ENCODE data around the gene DDA1.

Gene DDA1

DNA sequence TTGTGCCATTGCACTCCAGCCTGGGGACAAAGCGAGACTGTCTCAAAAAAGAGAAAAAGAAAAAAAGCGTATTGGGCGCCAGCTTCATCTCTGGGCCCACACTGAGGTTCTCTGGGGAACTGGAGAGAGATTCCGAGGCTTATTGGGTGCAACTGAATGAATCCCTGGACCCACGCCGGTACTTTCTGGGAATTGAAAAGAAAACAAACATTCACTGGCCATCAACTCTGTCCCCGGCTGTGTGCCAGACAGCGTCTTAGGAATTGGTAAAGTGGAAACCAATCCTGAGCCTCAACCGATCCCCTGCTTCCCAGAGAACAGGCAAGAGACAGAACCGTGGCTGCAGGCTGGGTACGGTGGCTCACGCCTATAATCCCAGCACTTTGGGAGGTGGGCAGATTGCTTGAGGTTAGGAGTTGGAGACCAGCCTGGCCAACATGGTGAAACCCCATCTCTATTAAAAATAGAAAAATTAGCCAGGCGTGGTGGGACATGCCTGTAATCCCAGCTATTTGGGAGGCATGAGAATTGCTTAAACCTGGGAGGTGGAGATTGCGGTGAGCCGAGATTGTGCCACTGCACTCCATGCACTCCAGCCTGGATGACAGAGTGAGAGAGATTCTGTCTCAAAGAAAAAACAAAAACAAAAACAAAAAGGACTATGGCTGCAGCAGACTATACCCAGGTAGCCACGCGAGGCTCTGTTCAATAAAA is 16.7 kb downstream of the DDA1 start:
- H3K36me3 Mint-ChIP-seq (ENCODE audit: low read depth) = peaks cover 89% of the 10 kb centered on the region
- H3K9me3 Mint-ChIP-seq = no peaks in the 10 kb centered on the region
- H3K27me3 Mint-ChIP-seq = peaks cover 38% of the 10 kb centered on the region
- peaks cover 47% of the 10 kb centered on the region for H3K4me1 Mint-ChIP-seq (ENCODE audit: low read depth)
- intact Hi-C loops (cut with micrococcal nuclease) = no loop called here
- H3K4me3 Mint-ChIP-seq = no peak overlapping the region
- no peak overlapping the region for H3K27ac Mint-ChIP-seq

GRCh38 chr19:17326595-17326966 is 17.2 kb downstream of the DDA1 start:
- Mint-ChIP-seq H3K4me1 (ENCODE audit: low read depth) (peaks cover 47% of the 10 kb centered on the region), H3K27me3 (peaks cover 43% of the 10 kb centered on the region), H3K27ac (no peak overlapping the region), H3K36me3 (ENCODE audit: low read depth) (peaks cover 88% of the 10 kb centered on the region), H3K4me3 (no peak overlapping the region), H3K9me3 (no peaks in the 10 kb centered on the region)
- intact Hi-C loops (cut with micrococcal nuclease) = no loop called here

GRCh38 chr19:17327068-17327653 is 17.8 kb downstream of the DDA1 start:
- H3K4me1 Mint-ChIP-seq (ENCODE audit: low read depth) = peaks cover 46% of the 10 kb centered on the region
- intact Hi-C loops (cut with micrococcal nuclease) = no loop called here
- no peaks in the 10 kb centered on the region for H3K9me3 Mint-ChIP-seq
- H3K27ac Mint-ChIP-seq = no peak overlapping the region
- peaks cover 41% of the 10 kb centered on the region for H3K27me3 Mint-ChIP-seq
- H3K4me3 Mint-ChIP-seq = no peak overlapping the region
- peaks cover 83% of the 10 kb centered on the region for H3K36me3 Mint-ChIP-seq (ENCODE audit: low read depth)

DNA sequence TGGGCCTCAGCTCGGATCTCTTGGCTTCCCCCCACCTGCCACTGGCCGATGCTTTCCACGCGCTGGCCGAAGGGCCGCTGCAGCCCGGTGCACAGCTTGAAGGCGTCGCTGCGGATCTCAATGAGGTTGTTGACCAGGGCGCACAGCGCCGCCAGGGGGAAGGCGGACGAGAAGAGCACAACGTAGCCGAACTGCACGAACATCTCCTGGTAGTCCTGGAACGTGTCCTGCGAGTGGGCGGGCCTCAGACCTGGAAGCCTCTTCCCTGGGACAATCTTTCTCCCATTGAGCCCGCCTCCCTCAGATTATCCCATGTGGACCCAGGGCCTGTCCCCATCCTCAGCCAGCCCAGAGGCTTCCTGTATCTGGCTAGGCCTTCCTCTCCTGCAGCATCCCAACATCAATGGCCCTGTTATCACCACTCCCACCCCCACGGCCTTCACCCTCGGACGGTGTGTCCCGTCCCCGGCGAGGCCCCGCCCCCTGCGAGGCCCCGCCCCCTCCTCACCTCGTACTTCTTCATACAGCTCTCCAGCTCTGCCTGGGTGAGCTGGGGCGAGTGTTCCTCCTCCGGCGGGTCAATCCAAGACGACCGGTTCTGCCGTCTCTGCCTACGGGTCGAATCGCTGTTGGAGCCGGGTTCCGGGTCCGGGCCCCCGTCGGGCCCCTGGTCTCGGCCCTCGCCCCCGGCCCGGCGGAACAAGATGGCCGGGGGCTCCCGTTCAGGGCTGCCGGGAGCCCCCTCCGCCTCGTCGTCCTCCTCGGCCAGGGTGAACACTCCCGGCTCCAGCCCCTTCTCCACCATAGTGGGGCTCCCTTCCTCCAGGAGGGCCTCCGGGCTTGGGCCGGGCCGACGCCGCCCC is 18.5 kb downstream of the DDA1 start:
- intact Hi-C loops (cut with micrococcal nuclease) = no loop called here
- no peak overlapping the region for H3K27ac Mint-ChIP-seq
- H3K27me3 Mint-ChIP-seq = peaks cover 39% of the 10 kb centered on the region
- peaks cover 83% of the 10 kb centered on the region for H3K36me3 Mint-ChIP-seq (ENCODE audit: low read depth)
- H3K4me3 Mint-ChIP-seq = peak overlapping the region; percentile 63
- peaks cover 42% of the 10 kb centered on the region for H3K4me1 Mint-ChIP-seq (ENCODE audit: low read depth)
- H3K9me3 Mint-ChIP-seq = no peaks in the 10 kb centered on the region

GRCh38 chr19:17328517-17329365 is 19.4 kb downstream of the DDA1 start:
- H3K9me3 Mint-ChIP-seq = no peaks in the 10 kb centered on the region
- intact Hi-C loops (cut with micrococcal nuclease) = no loop called here
- peaks cover 36% of the 10 kb centered on the region for H3K27me3 Mint-ChIP-seq
- no peak overlapping the region for H3K27ac Mint-ChIP-seq
- peaks cover 88% of the 10 kb centered on the region for H3K36me3 Mint-ChIP-seq (ENCODE audit: low read depth)
- peaks cover 45% of the 10 kb centered on the region for H3K4me1 Mint-ChIP-seq (ENCODE audit: low read depth)
- peak overlapping the region; percentile 63 for H3K4me3 Mint-ChIP-seq

- Mint-ChIP-seq H3K36me3 (ENCODE audit: low read depth) (peaks cover 88% of the 10 kb centered on the region), H3K4me1 (ENCODE audit: low read depth) (peaks cover 52% of the 10 kb centered on the region), H3K27me3 (peaks cover 35% of the 10 kb centered on the region), H3K4me3 (peak overlapping the region; percentile 51), H3K27ac (no peak overlapping the region), H3K9me3 (no peaks in the 10 kb centered on the region)
- intact Hi-C loops (cut with micrococcal nuclease) = no loop called here
Observed at GRCh38 chr19:17329366-17330261, 20.3 kb downstream of the DDA1 start.

DNA sequence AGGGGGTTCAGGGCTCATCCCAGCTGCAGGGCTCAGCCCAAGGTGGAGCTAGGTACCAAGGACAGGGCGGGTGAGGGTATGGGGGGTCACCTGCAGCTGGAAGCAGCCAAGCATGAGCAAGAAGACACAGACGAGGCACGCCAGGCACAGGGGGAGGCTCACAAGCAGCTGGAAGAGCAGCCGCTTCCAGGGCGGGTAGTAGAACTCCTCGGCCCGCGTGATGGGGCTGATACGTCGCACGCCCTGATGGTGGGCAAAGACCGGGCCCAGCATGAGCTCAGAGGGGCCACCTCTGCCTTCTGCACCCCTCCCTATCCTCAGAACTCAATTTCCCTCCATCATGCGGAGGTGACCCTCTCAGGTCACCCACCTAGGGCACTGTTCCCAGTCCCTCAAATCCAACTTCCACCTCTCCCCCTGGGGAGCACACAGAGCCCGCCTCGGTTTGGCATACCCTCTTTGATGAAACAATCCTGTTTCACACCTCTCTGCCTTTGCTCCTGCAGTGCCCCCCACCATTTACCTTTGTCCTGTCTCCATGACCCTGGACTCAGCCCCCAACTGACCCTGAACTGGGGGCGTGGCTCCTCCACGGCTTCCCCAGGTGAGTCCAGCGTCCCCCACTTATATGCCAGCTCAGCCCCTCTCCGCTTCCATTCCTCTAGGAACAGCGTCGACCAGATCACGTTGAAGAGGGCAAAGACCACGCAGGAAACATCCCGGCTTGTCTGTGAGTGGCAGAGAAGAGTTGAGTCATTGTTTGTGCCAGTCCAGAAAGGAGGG is 21.1 kb downstream of the DDA1 start:
- peaks cover 58% of the 10 kb centered on the region for H3K4me1 Mint-ChIP-seq (ENCODE audit: low read depth)

DNA sequence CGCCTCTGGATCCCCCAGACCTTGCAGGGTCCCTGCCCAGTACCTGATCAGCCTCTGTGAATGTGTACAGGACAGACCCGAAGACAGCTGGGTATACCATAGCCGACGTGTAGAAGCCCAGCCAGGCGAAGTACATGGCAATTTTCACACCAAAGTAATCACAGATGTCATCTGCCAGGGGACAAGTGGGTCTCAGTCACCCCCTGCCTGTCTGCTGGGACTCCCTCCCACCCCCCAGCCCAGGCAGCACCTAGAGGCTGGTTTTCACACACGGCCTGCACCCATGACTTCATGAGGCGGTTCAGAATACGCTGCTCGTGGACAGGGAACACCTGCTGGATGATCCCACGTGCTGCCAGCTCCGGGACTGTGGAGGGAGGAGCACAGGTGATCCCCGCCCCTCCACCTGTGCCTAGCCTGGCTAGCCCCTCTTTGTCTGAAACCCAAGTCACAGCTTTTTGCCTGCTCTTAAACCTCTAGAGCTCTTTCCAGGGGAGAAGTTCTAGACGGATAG is 21.7 kb downstream of the DDA1 start:
- no peaks in the 10 kb centered on the region for H3K9me3 Mint-ChIP-seq
- intact Hi-C loops (cut with micrococcal nuclease) = no loop called here
- no peak overlapping the region for H3K4me3 Mint-ChIP-seq
- H3K36me3 Mint-ChIP-seq (ENCODE audit: low read depth) = peaks cover 73% of the 10 kb centered on the region
- H3K27ac Mint-ChIP-seq = peak overlapping the region; percentile 25
- H3K27me3 Mint-ChIP-seq = peaks cover 35% of the 10 kb centered on the region
- H3K4me1 Mint-ChIP-seq (ENCODE audit: low read depth) = peaks cover 61% of the 10 kb centered on the region

More for the DNA sequence above, 21.1 kb downstream of the DDA1 start:
- Mint-ChIP-seq H3K27me3 (peaks cover 35% of the 10 kb centered on the region), H3K4me3 (no peak overlapping the region), H3K27ac (peak overlapping the region; percentile 25), H3K9me3 (no peaks in the 10 kb centered on the region), H3K36me3 (ENCODE audit: low read depth) (peaks cover 80% of the 10 kb centered on the region)
- intact Hi-C loops (cut with micrococcal nuclease) = no loop called here

- intact Hi-C loops (cut with micrococcal nuclease) = no loop called here
- no peak overlapping the region for H3K4me3 Mint-ChIP-seq
- peaks cover 35% of the 10 kb centered on the region for H3K27me3 Mint-ChIP-seq
Observed at GRCh38 chr19:17332360-17332676, 23.0 kb downstream of the DDA1 start.

GRCh38 chr19:17332677-17333581 is 23.6 kb downstream of the DDA1 start:
- intact Hi-C loops (cut with micrococcal nuclease) = no loop called here
- peak overlapping the region; percentile 59 for H3K4me3 Mint-ChIP-seq
- peaks cover 70% of the 10 kb centered on the region for H3K36me3 Mint-ChIP-seq (ENCODE audit: low read depth)

More at GRCh38 chr19:17332360-17332676, 23.0 kb downstream of the DDA1 start:
- no peaks in the 10 kb centered on the region for H3K9me3 Mint-ChIP-seq
- peaks cover 72% of the 10 kb centered on the region for H3K4me1 Mint-ChIP-seq (ENCODE audit: low read depth)
- H3K27ac Mint-ChIP-seq = no peak overlapping the region
- peaks cover 72% of the 10 kb centered on the region for H3K36me3 Mint-ChIP-seq (ENCODE audit: low read depth)

GRCh38 chr19:17333611-17334413 is 24.4 kb downstream of the DDA1 start:
- H3K9me3 Mint-ChIP-seq = no peaks in the 10 kb centered on the region
- peaks cover 72% of the 10 kb centered on the region for H3K36me3 Mint-ChIP-seq (ENCODE audit: low read depth)
- peak overlapping the region; percentile 86 for H3K27ac Mint-ChIP-seq
- peaks cover 76% of the 10 kb centered on the region for H3K4me1 Mint-ChIP-seq (ENCODE audit: low read depth)
- H3K27me3 Mint-ChIP-seq = peaks cover 27% of the 10 kb centered on the region
- H3K4me3 Mint-ChIP-seq = peak overlapping the region; percentile 92
- intact Hi-C loops (cut with micrococcal nuclease) = no loop called here

More at GRCh38 chr19:17332677-17333581, 23.6 kb downstream of the DDA1 start:
- Mint-ChIP-seq H3K9me3 (no peaks in the 10 kb centered on the region), H3K4me1 (ENCODE audit: low read depth) (peaks cover 76% of the 10 kb centered on the region), H3K27me3 (peaks cover 31% of the 10 kb centered on the region), H3K27ac (peak overlapping the region; percentile 27)
